HepG2 (cell line): ENCODE data around the gene NFYC. TPM values are rescaled to one million over a fixed set of nuclear protein-coding genes. Genes with fewer than 3 reads are reported as not detected.
A peak's percentile ranks its signal among the peaks of the same experiment; 100 is the strongest.

ENCODE experiments used
- CC2D1A ChIP-seq: sonication (generic); formaldehyde crosslinking; IDR thresholded peaks from 2 replicates; pipeline ENCODE4 v1.8.1; 2023; ENCODE audit warnings: mild to moderate bottlenecking, missing genetic modification reagents
- FOXA3 ChIP-seq: IDR thresholded peaks from 2 replicates; pipeline ENCODE4 v1.6.1; 2016; ENCODE audit warnings: missing genetic modification reagents, missing compliant biosample characterization
- NR1H2 ChIP-seq: sonication (generic); formaldehyde crosslinking; IDR thresholded peaks from 2 replicates; pipeline ENCODE4 v1.8.1; 2022; ENCODE audit warnings: low read depth, missing genetic modification reagents, borderline replicate concordance
- PAX8 ChIP-seq: sonication (generic); formaldehyde crosslinking; IDR thresholded peaks from 2 replicates; pipeline ENCODE4 v1.8.0; 2022; ENCODE audit warnings: mild to moderate bottlenecking, missing genetic modification reagents, borderline replicate concordance
- SOX13 ChIP-seq, 3 experiments: fragments of 450-650 bp in 1 of 3; sonication (generic) in 1 of 3; formaldehyde crosslinking in 1 of 3; IDR thresholded peaks in 2 of 3; conservative IDR thresholded peaks in 1 of 3; 2 replicates each; pipeline versions ENCODE4 v1.5.0 to v1.6.1; 2016 to 2020; ENCODE audit warnings: antibody characterized with exemption in 1 of 3, mild to moderate bottlenecking in 1 of 3, missing compliant biosample characterization in 1 of 3, missing genetic modification reagents in 1 of 3, moderate library complexity in 1 of 3
- SSRP1 ChIP-seq: IDR thresholded peaks from 2 replicates; pipeline ENCODE4 v1.6.1; 2016; ENCODE audit warnings: control low read depth
- STAT5B ChIP-seq: sonication (generic); formaldehyde crosslinking; IDR thresholded peaks from 2 replicates; pipeline ENCODE4 v1.4.0; 2020; ENCODE audit warnings: missing genetic modification reagents
- TEAD3 ChIP-seq: optimal IDR thresholded peaks from 2 replicates; pipeline ENCODE3; 2016; ENCODE audit warnings: borderline replicate concordance
- ZEB1 ChIP-seq: IDR thresholded peaks from 2 replicates; pipeline ENCODE4 v1.6.1; 2012; ENCODE audit warnings: mild to moderate bottlenecking, low read depth, inconsistent platforms; ENCODE audit not compliant: insufficient replicate concordance
- ZNF432 ChIP-seq: sonication (generic); formaldehyde crosslinking; IDR thresholded peaks from 2 replicates; pipeline ENCODE4 v1.5.0; 2020; ENCODE audit warnings: missing genetic modification reagents, mild to moderate bottlenecking, borderline replicate concordance
- ZNF629 ChIP-seq: sonication (generic); formaldehyde crosslinking; conservative IDR thresholded peaks from 2 replicates; pipeline ENCODE4 v1.5.0; 2020; ENCODE audit warnings: missing genetic modification reagents
- ZNF747 ChIP-seq: sonication (generic); formaldehyde crosslinking; IDR thresholded peaks from 2 replicates; pipeline ENCODE4 v1.8.1; 2023; ENCODE audit warnings: missing genetic modification reagents, mild to moderate bottlenecking, borderline replicate concordance
- ZNF777 ChIP-seq: sonication (generic); formaldehyde crosslinking; IDR thresholded peaks from 2 replicates; pipeline ENCODE4 v1.4.0; 2020; ENCODE audit warnings: missing genetic modification reagents
- polyA plus RNA-seq, 8 experiments: library from polyadenylated mRNA; depleted of rRNA in 3 of 8; stranded (reverse) in 7 of 8; unstranded in 1 of 8; fragments of >200 nt; fragmentation: Illumina TruSeq in 4 of 8; extraction: Trizol in 4 of 8; gene quantifications; 2 replicates each; pipeline versions ENCODE4 v1.2.1 to v1.2.3, GENCODE V29; 2011 to 2016; ENCODE audit warnings: low read depth in 4 of 8, missing spikeins in 1 of 8, mixed read lengths in 1 of 8; ENCODE audit not compliant: insufficient read depth in 1 of 8
- total RNA-seq, 5 experiments: library from RNA; depleted of rRNA; stranded (reverse); fragments of >200 nt; fragmentation: Illumina TruSeq; extraction: Trizol; gene quantifications; 2 replicates each; pipeline ENCODE4 v1.2.3, GENCODE V29; 2016; ENCODE audit warnings: low read depth in 1 of 5
- TF ChIP-seq, protein P1 (sequence below): sonication (generic); formaldehyde crosslinking; IDR thresholded peaks from 2 replicates; pipeline ENCODE4 v1.5.1; 2020; ENCODE audit warnings: missing genetic modification reagents, mild to moderate bottlenecking, borderline replicate concordance
- TF ChIP-seq, protein P2 (sequence below): sonication (generic); formaldehyde crosslinking; IDR thresholded peaks from 2 replicates; pipeline ENCODE4 v1.5.1; 2020; ENCODE audit warnings: mild to moderate bottlenecking, missing genetic modification reagents, borderline replicate concordance
- TF ChIP-seq, protein P3 (sequence below): sonication (generic); formaldehyde crosslinking; IDR thresholded peaks from 2 replicates; pipeline ENCODE4 v1.5.0; 2020; ENCODE audit warnings: missing genetic modification reagents
- TF ChIP-seq, protein P4 (sequence below): sonication (generic); formaldehyde crosslinking; IDR thresholded peaks from 2 replicates; pipeline ENCODE4 v1.4.0; 2020; ENCODE audit warnings: missing genetic modification reagents
- TF ChIP-seq, protein P5 (sequence below): sonication (generic); formaldehyde crosslinking; IDR thresholded peaks from 2 replicates; pipeline ENCODE4 v1.5.0; 2020; ENCODE audit warnings: missing genetic modification reagents
- TF ChIP-seq, protein P6 (sequence below): sonication (generic); formaldehyde crosslinking; IDR thresholded peaks from 2 replicates; pipeline ENCODE4 v1.4.0; 2020; ENCODE audit warnings: missing genetic modification reagents
- TF ChIP-seq, protein P7 (sequence below): sonication (generic); formaldehyde crosslinking; IDR thresholded peaks from 2 replicates; pipeline ENCODE4 v1.4.0; 2020; ENCODE audit warnings: low read depth, mild to moderate bottlenecking, missing genetic modification reagents

Gene NFYC
- total and polyA plus RNA-seq, 2 of the 13 experiments (the other 11 are each of a cell fraction or from before 2014, with no cell fraction given): 33.9 to 73.7 TPM

DNA sequence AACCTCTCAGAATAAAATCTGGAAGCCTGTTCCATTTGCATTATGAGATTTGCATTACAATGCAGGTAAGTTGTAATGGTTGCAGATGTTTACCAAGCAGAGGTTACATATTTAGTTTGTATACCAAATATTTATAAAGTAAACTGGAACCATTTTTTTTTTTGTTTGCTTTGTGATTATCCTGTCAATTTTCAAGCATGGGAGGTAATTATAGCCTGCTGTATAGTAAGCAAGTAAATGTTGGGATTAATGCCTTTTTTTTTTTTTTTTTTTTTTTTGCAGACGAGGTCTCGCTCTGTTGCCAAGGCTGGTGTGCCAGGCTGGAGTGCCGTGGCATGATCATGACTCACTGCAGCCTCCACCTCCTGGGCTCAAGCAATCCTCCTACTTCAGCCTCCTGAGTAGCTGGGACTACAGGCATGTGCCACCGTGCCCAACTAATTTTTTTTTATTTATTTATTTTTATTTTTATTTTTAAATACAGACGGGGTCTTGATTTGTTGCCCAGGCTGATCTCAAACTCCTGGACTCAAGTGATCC is 21.0 kb downstream of the NFYC start (continued):
- TF ChIP-seq, protein P1, sequence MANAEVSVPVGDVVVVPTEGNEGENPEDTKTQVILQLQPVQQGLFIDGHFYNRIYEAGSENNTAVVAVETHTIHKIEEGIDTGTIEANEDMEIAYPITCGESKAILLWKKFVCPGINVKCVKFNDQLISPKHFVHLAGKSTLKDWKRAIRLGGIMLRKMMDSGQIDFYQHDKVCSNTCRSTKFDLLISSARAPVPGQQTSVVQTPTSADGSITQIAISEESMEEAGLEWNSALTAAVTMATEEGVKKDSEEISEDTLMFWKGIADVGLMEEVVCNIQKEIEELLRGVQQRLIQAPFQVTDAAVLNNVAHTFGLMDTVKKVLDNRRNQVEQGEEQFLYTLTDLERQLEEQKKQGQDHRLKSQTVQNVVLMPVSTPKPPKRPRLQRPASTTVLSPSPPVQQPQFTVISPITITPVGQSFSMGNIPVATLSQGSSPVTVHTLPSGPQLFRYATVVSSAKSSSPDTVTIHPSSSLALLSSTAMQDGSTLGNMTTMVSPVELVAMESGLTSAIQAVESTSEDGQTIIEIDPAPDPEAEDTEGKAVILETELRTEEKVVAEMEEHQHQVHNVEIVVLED: no peak
- no peak for TF ChIP-seq PAX8 (CRISPR knock-in tag)
- TF ChIP-seq, protein P2, sequence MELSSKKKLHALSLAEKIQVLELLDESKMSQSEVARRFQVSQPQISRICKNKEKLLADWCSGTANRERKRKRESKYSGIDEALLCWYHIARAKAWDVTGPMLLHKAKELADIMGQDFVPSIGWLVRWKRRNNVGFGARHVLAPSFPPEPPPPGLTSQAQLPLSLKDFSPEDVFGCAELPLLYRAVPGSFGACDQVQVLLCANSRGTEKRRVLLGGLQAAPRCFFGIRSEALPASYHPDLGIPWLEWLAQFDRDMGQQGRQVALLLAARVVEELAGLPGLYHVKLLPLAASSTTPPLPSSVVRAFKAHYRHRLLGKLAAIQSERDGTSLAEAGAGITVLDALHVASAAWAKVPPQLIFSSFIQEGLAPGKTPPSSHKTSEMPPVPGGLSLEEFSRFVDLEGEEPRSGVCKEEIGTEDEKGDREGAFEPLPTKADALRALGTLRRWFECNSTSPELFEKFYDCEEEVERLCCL (CRISPR knock-in tag): no peak
- TF ChIP-seq, protein P3, sequence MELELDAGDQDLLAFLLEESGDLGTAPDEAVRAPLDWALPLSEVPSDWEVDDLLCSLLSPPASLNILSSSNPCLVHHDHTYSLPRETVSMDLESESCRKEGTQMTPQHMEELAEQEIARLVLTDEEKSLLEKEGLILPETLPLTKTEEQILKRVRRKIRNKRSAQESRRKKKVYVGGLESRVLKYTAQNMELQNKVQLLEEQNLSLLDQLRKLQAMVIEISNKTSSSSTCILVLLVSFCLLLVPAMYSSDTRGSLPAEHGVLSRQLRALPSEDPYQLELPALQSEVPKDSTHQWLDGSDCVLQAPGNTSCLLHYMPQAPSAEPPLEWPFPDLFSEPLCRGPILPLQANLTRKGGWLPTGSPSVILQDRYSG (CRISPR knock-in tag): no peak
- TF ChIP-seq, protein P4, sequence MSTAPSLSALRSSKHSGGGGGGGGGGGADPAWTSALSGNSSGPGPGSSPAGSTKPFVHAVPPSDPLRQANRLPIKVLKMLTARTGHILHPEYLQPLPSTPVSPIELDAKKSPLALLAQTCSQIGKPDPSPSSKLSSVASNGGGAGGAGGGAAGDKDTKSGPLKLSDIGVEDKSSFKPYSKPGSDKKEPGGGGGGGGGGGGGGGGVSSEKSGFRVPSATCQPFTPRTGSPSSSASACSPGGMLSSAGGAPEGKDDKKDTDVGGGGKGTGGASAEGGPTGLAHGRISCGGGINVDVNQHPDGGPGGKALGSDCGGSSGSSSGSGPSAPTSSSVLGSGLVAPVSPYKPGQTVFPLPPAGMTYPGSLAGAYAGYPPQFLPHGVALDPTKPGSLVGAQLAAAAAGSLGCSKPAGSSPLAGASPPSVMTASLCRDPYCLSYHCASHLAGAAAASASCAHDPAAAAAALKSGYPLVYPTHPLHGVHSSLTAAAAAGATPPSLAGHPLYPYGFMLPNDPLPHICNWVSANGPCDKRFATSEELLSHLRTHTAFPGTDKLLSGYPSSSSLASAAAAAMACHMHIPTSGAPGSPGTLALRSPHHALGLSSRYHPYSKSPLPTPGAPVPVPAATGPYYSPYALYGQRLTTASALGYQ (CRISPR knock-in tag): no peak
- TF ChIP-seq ZNF432: no peak
- TF ChIP-seq, protein P5, sequence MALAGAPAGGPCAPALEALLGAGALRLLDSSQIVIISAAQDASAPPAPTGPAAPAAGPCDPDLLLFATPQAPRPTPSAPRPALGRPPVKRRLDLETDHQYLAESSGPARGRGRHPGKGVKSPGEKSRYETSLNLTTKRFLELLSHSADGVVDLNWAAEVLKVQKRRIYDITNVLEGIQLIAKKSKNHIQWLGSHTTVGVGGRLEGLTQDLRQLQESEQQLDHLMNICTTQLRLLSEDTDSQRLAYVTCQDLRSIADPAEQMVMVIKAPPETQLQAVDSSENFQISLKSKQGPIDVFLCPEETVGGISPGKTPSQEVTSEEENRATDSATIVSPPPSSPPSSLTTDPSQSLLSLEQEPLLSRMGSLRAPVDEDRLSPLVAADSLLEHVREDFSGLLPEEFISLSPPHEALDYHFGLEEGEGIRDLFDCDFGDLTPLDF (CRISPR knock-in tag): no peak
- no peak for TF ChIP-seq SSRP1
- no peak for TF ChIP-seq CC2D1A
- TF ChIP-seq FOXA3: peak; percentile 85
- no peak for TF ChIP-seq ZNF747
- peak; percentile 16; the same call in 1 of the 2 replicates for TF ChIP-seq SOX13 (IDR thresholded peaks at IDR 0.05)
- peak in 1 of 2 experiments; percentile 86; a peak in 2 of 4 replicates for TF ChIP-seq SOX13 (CRISPR knock-in tag; conservative IDR thresholded peaks at IDR 0.05 in 1 of 2, IDR thresholded peaks at IDR 0.05 in 1 of 2)
- TF ChIP-seq ZEB1: no peak
- no peak for TF ChIP-seq ZNF629 (CRISPR knock-in tag)
- no peak for TF ChIP-seq TEAD3 (CRISPR knock-in tag)
- TF ChIP-seq ZNF777 (CRISPR knock-in tag): no peak
- TF ChIP-seq, protein P6, sequence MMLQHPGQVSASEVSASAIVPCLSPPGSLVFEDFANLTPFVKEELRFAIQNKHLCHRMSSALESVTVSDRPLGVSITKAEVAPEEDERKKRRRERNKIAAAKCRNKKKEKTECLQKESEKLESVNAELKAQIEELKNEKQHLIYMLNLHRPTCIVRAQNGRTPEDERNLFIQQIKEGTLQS (CRISPR knock-in tag): no peak
- TF ChIP-seq, protein P7, sequence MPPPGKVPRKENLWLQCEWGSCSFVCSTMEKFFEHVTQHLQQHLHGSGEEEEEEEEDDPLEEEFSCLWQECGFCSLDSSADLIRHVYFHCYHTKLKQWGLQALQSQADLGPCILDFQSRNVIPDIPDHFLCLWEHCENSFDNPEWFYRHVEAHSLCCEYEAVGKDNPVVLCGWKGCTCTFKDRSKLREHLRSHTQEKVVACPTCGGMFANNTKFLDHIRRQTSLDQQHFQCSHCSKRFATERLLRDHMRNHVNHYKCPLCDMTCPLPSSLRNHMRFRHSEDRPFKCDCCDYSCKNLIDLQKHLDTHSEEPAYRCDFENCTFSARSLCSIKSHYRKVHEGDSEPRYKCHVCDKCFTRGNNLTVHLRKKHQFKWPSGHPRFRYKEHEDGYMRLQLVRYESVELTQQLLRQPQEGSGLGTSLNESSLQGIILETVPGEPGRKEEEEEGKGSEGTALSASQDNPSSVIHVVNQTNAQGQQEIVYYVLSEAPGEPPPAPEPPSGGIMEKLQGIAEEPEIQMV (CRISPR knock-in tag): no peak
- no peak for TF ChIP-seq STAT5B (CRISPR knock-in tag)
- no peak for TF ChIP-seq NR1H2
